SIG-M5 treated with dmso at 0.1 percent for 504 hours (cell line): ENCODE data around the gene TSSC4.

Experiments used
- DNase-seq: peaks from one replicate; lab custom pipeline; 2025; ENCODE audit not compliant: unreplicated experiment; lab: John Stamatoyannopoulos, UW

Gene TSSC4

GRCh38 chr11:2431395-2431794 lies 30.8 kb downstream of the TSSC4 start:
- DNase-seq = no peak

GRCh38 chr11:2432171-2432621 lies 31.6 kb downstream of the TSSC4 start:
- DNase-seq = no peak

- no peak for DNase-seq
Observed at GRCh38 chr11:2432628-2433071, 32.1 kb downstream of the TSSC4 start.

GRCh38 chr11:2433106-2433925 lies 32.8 kb downstream of the TSSC4 start:
- no peak for DNase-seq

- DNase-seq = no peak
Observed at GRCh38 chr11:2434008-2434407, 33.5 kb downstream of the TSSC4 start.

- DNase-seq = no peak
Observed at GRCh38 chr11:2434506-2435255, 34.1 kb downstream of the TSSC4 start.

GRCh38 chr11:2435288-2436012 lies 34.9 kb downstream of the TSSC4 start:
- no peak for DNase-seq

GRCh38 chr11:2436013-2436520 lies 35.5 kb downstream of the TSSC4 start:
- DNase-seq = no peak

- DNase-seq = no peak
Observed at GRCh38 chr11:2436521-2437031, 36.0 kb downstream of the TSSC4 start.

- DNase-seq = no peak
Observed at GRCh38 chr11:2437516-2437915, 37.0 kb downstream of the TSSC4 start.

GRCh38 chr11:2439820-2440219 lies 39.3 kb downstream of the TSSC4 start:
- no peak for DNase-seq

- no peak for DNase-seq
Observed at GRCh38 chr11:2440646-2441045, 40.1 kb downstream of the TSSC4 start.

- no peak for DNase-seq
Observed at GRCh38 chr11:2441171-2441570, 40.6 kb downstream of the TSSC4 start.

- DNase-seq = no peak
Observed at GRCh38 chr11:2442589-2442988, 42.0 kb downstream of the TSSC4 start.

GRCh38 chr11:2443406-2443805 lies 42.9 kb downstream of the TSSC4 start:
- no peak for DNase-seq

GRCh38 chr11:2443881-2444820 lies 43.6 kb downstream of the TSSC4 start, which contains the start of gene TRPM5:
TSS of gene TRPM5 (minus strand) at chr11:2444514. CDS start at chr11:2423036, 21,478 bp downstream.
- no peak for DNase-seq

GRCh38 chr11:2444821-2445745 lies 44.5 kb downstream of the TSSC4 start, which contains the start of gene KCNQ1:
TSS of gene KCNQ1 (plus strand) at chr11:2445008. CDS start at chr11:2445099, 91 bp downstream.
- DNase-seq = no peak

GRCh38 chr11:2445746-2446551 lies 45.4 kb downstream of the TSSC4 start:
- DNase-seq = no peak
